LNCaP clone FGC (cell line): Measurements from ENCODE around the gene SLIRP.
A peak's percentile ranks its signal among the peaks of the same experiment; 100 is the strongest.

Experiments used
- DNase-seq: peaks from one replicate; pipeline ENCODE4 v3.0.0-alpha.2; 2011; ENCODE audit warnings: low read depth
- H3K4me3 ChIP-seq: 2 replicates; pipeline ENCODE4 v1.5.1; 2011; ENCODE audit warnings: mild to moderate bottlenecking, low read depth, low read length, control low read depth
- CTCF ChIP-seq: IDR thresholded peaks from 2 replicates; pipeline ENCODE4 v1.5.1; 2012; ENCODE audit warnings: mild to moderate bottlenecking; ENCODE audit not compliant: control insufficient read depth, insufficient read depth; ENCODE audit errors: extremely low read depth

SLIRP gene

GRCh38 chr14:77761205-77761931, 53.5 kb downstream of the SLIRP start:
- DNase-seq = peak; percentile 84
- peak overlapping the region; percentile 85 for H3K4me3 ChIP-seq
- peak; percentile 34; the same call in 1 of the 2 replicates for TF ChIP-seq CTCF

- DNase-seq = no peak
- no peak for TF ChIP-seq CTCF
- no peak overlapping the region for H3K4me3 ChIP-seq
Observed at GRCh38 chr14:77763316-77763715, 55.4 kb downstream of the SLIRP start.

- TF ChIP-seq CTCF = no peak
- H3K4me3 ChIP-seq = no peak overlapping the region
- no peak for DNase-seq
Observed at GRCh38 chr14:77763978-77764377, 56.1 kb downstream of the SLIRP start.
